Activated gamma-delta T cell (primary cell): ENCODE results near the gene TXNL1.
"Not testable (repeated sequence)": the region's sequence is repeated elsewhere in the genome, so short reads cannot be mapped to it uniquely, and the experiment has no call there.

Experiments used
- DNase-seq: peaks from one replicate; lab custom pipeline; 2025; lab: John Stamatoyannopoulos, UW
- total RNA-seq, 2 donors: gene quantifications; one replicate each; lab custom pipeline; 2026; lab: John Stamatoyannopoulos, UW

Gene TXNL1
- total RNA-seq = 53.0 to 55.2 reads per million in 2 donors

DNA sequence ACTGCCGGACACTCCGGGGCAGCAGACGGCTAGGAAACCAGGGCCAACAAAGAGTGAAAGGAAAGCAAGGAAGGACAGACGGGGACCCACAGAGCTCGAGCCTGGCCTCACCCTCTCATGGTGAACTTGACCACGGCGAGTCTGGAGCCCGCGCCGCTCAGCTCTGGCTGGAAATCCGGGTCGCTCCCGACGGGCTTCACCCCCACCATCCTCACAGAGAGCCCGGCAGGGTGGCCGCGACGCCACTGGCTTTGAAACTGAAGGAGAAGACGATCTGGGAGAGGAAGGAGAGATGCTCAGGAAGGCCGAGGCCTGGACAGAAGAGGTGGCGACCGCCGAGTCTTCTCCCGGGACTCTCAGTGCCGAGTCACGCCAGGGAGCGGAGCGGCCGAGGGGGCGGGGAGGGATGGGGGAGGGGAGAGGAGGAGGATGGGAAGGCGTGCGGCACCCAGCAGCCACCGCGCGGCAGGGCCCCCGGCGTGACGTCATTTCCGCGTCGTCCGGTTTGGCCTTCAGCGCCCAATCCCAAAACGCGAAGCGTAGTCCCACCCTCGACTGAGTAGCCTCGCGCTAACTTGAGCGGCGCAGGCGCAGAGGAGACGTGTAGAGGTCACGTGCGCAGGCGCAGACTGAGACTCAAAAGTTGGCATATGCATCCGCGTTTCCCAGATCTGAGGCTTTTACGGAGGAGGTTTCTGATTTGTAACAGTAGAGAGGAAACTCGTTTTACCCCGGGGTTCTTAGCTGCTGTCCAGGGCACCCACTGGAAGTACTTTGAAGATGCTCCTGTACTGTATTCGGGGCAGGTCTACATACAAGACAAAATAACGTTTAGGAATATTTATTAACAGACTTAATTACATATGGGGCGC is at the start of gene TXNL1:
TXNL1 (minus strand) TSS at position 361 of the 872 bp plus-strand sequence; CDS start at position 209, 152 bp downstream.
- DNase-seq = peak; percentile 97

DNA sequence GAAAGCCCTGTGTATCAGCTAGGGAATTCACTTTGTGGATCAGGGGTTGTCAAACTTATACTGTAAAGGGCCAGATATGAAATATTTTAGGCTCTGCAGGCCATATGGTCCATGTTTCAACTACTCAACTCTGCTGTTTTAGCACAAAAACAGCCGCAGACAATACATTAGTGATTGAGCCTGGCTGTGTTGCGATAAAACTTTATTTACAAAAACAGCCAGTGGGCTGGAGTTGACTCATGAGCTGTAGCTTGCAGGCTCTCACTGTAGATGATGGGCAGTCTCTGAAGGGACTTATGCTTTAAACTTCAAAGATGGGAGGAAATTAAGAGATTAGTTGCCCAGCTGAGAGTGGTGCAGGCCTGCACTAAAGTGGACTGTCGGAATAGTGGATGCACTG is 45.9 kb upstream of the TXNL1 start:
- DNase-seq = no peak

DNA sequence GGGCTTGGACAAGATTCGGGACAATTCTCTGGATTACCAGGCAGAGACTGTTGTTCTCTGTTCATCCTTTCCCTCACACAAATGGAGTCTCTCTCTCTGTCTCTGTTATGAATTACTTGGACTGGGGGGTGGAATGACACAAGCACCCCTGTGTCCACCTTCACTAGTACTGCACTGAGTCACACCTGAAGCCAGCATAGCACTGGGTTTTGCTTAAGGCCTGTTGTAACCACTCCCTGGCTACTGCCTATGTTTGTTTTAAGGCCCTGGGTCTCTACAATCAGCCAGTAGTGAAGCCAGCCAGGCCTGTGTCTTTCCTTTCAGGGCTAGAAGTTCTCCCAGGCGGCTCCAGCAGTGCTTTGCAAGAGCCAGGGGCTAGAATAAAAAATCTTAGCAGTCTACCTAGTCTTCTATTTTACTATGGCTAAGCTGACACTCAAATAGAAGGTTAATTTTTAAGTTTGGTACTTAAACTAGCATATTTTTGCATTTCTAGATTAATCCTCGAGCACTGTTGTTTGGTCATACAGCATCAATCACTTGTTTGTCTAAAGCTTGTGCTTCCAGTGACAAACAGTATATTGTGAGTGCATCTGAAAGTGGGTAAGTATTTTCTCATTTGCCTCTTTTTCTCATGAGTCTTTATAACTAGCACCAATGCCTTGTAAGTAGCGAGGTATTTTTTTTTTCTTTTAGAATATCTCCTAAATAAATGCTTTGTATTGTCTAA is 40.6 kb upstream of the TXNL1 start:
- no peak for DNase-seq

DNA sequence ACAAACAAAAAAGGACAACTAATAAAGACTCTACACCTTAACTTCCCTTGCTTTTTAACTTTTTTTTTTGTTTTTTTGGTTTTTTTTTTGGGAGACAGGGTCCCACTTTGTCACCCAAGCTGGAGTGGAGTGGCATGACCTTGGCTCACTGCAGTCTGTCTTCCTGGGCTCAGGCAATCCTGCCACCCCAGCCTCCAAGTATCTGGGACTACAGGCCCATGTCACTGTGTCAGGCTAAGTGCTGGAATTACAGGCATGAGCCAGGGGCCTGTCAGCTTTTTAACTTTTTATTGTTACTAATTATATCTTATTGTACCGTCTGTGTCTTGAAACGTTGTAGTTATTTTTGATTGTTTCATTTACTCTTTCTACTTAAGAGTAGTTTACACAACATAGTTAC is 38.2 kb upstream of the TXNL1 start:
- no peak for DNase-seq

DNA sequence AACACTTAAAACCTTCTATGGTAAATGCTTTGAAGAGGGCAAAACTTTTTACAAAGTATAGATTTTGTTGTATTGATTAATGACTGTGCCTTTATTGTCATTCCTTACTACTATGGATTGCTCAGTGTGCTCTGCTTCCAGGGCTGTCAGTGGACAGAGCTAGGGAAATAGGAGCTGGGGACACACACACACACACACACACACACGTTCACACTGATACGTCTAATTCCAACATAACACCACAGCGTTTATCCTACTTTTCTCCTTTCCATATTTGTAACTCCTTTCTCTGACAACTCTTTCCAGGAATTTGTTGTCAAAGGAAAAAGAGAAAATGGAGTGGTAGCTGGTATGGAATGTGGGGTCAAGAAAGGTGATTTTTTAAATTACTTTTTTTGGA is 34.6 kb upstream of the TXNL1 start:
- no peak for DNase-seq

DNA sequence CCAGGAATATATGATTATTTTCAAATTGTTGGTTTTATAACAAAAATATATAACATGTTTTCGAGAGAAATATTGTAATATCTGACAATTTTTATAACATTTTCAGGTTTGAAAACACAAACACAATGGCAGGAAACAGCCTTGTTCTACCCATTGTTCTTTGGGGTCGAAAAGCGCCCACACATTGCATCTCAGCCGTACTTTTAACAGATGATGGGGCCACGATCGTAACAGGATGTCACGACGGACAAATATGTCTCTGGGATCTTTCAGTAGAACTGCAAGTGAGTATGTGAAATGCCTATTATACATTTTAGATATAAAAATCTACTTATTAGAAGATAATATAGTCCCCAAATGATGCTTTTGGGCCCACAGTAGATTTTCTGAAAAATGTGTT is 34.0 kb upstream of the TXNL1 start:
- no peak for DNase-seq

DNA sequence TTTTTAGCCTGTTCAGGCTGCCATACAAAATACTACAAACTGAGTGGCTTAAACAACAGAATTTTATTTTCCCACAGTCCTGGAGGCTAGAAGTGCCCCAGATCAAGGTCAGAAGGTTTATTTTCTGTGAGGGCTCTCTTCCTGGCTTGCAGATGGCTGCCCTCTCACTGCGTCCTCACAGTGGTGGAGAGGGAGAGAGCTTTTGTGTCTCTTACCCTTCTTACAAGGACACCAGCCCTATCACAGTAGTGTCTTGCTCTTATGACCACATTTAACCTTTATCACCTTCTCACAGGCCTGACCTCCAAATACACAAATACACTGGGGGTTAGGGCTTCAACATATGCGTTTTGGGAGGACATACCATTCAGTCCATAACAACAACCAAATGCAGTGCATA is 24.5 kb upstream of the TXNL1 start:
- no peak for DNase-seq

DNA sequence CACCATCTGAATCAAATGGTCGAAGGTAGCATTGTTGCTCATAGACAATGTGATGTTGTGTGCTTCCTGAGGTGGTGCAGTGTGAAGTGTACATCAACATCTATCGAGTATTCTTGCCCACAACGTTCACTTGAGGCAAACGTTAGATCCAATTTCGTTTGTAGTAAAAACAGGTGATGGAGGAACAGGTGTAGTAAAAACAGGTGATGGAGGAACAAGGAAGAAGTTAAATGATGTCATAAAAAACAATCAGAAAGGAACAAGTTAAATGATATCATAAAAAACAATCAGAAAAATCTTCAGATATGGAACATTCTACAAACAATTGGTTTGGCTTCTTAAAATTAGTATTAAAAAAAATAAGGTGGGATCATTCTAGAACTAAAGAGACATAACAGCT is 24.1 kb upstream of the TXNL1 start:
- DNase-seq = no peak

DNA sequence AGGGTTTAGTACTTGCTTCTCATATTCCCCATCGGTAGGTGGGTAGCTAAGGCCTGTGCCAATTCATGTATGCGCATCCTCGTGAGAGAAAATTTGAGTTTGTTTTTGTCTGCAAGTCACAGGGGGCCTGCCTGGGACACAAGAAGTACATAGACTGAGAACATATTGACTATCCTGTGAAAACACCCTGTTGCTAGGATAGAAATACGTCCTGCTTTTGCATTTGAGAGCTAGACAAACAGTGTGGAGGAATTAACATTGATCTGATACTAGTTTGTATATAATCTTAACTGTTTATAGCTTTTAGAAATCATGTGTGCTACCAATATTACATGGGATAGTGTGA is 23.6 kb upstream of the TXNL1 start:
- DNase-seq = no peak

DNA sequence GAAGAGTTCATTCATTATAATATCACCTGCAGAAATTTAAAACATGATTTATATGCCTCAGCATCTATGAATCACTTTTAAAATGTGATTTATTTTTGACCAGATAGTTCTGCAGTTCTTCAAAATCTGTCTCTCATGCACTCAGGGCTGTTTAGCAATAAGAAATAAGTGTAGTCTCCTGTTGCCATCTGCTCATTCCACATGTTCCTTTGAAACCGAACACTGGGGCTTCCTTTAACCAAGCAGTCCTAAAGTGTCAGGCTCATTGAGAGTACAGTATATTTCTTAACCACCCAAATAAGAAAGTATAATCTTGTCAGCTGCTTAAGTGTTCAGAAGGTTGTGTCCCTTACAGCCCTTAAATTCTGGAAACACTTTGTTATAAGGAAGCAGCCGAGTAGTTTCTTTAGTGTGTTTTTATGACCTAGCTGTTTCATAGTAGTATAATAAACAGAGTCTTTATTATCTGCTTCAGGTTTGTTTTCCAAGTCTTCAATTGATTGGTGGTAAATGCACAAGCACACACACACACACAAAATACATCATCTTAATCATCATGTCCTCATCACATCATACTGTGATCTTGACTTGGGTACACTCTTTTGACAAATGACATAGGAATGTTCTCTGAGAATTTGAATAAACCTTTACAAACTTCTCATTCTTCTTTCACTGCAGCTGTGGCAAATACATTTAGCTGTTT is 23.1 kb upstream of the TXNL1 start:
- no peak for DNase-seq

DNA sequence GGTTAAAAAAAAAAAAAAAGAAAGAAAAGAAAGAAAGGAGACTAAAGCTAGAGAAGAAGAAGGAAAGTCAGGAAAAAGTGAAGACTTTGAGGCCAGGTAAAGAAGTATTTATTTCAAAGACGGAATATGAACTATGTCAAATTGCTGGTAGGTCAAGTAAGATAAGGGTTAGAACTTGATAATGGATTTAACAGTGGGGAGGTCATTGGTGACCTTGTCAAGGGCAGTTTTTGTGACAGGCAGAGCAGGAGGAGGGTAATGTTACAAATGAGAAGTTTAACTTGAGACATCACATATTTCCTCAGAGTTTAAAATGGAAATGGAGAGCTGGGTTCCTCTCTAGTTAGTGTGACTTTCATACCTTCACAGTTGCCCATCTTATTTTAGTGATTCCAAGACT is 22.3 kb upstream of the TXNL1 start:
- DNase-seq = no peak

DNA sequence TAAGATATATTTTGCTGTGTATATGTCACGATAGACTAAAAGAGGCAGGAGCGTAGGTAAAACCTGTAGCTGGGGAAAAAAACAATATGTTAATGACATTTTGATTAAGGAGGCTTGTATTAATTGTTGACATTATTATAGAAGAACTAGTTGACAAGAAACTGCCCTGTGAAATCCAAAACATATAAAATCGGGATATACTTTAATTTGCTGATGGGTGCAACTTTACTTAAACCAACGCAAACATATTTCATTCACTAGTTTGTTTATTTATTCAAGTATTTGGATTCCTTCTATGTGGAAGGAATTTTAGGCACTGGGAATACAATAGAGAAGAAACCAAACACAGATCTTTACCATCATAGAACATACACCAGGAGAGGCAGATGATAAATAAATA is 20.7 kb upstream of the TXNL1 start:
- no peak for DNase-seq

DNA sequence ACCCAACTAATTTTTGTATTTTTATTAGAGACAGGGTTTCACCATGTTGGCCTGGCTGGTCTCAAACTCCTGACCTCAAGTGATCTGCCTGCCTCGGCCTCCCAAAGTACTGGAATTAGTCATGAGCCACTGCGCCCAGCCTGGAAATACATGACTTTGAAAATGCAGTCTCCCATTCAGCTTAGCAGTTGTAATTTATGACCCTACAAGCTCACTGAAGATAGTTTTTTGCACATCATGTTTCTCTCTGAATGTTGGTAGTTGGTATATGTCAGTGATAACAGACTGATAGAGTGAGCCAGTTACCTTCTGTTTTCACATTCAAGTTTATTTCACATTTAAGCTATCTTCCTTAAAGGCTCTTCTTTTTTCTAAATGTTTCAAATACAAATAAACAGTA is 19.9 kb upstream of the TXNL1 start:
- DNase-seq = no peak

DNA sequence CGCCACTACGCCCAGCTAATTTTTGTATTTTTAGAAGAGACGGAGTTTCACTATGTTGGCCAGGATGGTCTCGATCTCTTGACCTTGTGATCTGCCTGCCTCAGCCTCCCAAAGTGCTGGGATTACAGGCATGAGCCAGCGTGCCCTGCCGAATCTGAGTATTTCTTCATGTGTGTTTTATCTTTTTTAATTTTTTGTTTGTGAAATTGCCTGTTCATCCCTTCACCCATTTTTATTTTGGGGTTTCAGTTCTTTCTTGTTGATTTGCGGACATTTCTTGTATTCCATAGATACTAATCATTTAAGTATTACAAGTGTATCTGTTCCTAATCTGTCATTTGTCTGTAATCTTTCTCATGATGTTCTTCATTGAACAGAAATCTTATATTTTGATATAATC is 15.9 kb upstream of the TXNL1 start:
- not testable (repeated sequence) for DNase-seq

DNA sequence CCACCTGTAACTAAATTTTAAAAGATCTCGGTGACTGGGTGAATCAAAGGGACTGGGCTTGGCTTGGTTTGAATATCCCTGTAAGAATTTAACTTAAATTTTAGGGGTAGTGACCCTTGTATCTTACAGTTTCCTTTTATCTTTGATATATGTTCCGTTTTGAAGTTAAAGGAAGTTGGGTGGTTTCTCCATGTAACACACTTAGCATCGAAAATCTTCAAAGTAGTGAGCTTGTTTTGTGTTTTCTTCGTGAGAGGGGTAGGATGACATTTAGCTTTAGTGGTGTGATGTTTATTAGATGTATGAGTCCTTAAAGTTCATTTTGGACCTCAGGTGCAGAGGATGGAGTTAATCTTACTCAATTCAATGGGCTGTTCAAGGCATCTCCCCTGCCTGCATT is 14.4 kb upstream of the TXNL1 start:
- no peak for DNase-seq

DNA sequence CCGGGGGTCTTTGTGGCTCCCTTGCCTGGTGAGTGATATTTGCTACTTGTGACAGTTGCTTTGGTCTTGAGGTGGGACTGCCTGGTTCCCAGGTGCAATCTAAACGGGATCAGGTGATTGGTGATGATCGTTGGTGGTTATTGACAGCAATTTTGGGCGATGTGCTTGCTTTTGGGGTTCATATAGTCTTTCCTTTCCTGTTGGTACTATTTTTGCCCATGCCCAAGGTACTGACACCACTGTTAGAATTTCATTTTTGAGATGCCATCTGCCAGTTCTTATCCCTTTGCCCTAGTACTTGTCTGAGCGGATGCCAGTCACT is 13.3 kb upstream of the TXNL1 start:
- no peak for DNase-seq

DNA sequence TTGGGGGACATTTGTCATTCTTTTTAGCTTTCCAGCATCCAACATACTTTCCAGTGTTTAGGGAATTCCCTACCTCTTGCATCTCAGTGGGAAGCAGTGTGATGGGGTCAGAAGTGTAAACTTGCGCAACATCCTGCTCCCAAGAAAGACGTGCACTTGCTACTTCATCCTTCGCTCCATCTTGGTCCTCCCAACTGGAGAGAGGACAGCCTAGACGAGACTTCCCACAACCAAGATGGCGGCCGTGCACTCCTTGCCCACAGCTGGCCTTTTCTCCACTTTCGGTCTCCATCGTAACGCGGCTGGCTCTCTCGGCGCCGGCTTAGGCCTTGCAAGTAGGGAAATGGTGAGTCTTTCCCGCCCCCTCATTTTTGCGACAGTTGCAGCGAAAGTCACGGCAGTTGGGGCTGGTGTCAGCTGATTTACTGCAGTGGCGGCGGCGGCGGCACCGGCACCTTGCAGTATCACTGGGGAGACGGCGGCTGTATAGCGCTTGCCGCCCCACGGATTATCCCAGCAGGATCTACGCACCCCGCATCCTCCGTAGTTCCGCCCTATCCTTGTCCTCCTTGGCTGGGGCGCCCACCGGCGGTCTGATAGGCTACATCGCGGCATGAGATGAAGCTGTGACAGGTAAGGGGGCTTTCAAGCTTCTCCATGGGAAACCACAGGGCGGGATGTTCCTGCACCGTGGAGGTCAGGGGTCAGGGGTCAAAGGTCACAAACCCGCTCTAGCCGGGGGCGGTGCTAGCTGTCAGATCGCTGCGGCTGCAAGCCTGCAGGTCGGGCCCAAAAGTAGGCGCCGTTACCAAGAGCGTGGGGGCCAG is 12.8 kb upstream of the TXNL1 start, which contains the start of gene WDR7:
WDR7 (plus strand) TSS at position 416 of the 827 bp plus-strand sequence. CDS start 21,157 bp downstream, outside the sequence.
- DNase-seq = peak; percentile 80

DNA sequence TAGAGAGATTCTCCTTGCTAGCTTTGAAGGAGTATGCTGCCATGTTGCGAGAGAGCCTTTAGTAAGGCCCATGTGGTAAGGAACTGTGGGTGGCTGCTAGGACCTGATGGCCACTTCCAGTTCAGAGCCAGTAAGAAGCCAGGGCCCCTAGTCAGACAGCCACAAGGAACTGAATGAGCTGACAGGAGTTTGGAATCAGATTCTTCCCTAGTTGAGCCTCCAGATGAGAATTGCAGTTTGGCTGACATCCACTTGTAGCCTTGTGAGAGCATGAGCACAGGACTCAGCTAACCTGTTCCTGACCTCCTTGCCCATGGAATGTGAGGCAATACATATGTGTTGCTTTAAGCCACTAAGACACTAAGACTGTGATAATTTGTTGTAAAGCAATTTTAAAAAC is 11.6 kb upstream of the TXNL1 start:
- no peak for DNase-seq

DNA sequence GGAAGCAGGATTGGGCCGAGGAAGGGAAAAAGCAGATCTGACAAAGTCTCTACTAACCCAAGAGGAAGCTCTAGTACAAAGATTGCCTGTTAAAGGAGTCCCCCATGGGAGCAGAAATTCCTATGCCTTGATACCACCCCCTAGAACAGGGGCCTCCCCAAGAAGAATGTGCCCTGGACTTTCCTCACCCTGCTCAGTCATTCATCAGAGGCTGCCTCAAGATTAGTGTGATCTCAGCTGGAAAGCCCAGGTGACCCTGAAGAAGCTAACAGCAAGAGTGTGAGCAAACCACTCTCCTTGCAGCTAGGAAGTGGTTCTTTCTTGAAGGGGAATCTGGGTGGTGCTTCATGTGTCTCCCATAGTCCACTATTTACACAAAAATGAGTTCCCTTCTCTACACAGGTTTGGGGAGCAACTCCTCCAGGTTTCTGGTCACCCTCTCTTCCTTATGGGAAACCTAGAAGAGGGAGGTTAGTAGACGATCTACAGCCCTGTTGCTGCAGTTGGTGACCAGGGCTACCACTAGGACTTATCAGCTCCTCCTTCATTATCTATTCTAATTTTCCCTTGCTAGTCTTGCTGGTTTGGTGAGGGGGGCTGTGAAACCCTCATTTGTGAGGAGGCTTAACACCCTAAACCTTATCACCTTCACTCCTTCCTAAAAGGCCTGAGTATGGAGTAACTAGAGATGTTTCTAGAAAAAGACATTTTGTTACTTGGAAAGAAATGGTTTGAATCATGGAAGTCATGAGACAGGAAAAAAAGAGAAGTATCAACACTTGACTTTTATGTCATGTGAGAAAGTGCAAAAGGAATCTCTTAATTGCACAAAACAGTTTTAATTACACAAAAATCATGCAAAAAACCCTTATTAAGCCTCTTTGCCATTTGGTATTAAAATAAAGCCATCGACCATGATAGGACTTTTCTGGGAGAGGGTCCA is 9.8 kb upstream of the TXNL1 start:
- no peak for DNase-seq

DNA sequence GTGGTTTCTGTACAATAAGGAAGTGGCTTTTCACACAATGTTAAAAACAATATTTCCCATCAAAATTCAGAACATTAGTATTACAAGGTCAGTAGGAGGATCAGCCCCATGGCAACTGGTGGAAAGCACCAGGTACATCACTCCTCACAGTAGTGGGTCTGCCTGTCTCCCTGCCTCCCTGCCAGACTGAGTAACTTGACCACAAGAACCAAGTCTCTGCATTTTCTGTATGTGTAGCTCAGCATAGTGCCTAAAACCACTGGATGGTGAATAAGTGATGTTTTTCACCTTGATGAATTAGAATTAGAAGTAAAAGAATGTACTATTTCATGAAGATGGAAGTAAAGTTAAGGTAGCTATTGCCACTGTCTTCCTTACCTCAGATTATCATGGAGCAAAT is 8.7 kb upstream of the TXNL1 start:
- DNase-seq = no peak
